H1 (cell line): Measurements from ENCODE around the gene KLRC2. TPM values are rescaled to one million over a fixed set of nuclear protein-coding genes. Genes with fewer than 3 reads are reported as not detected.

Experiments used
- CTCF ChIA-PET: fragments of 300-600 bp; sonication (Branson Sonifier 250); formaldehyde crosslinking; loops from one replicate; lab custom pipeline; 2021; ENCODE audit not compliant: partially characterized antibody; lab: Charles Lee
- POLR2A ChIA-PET: fragments of 300-600 bp; sonication (Branson Sonifier 250); formaldehyde crosslinking; loops from one replicate; lab custom pipeline; 2021; ENCODE audit warnings: inconsistent platforms; ENCODE audit not compliant: partially characterized antibody; lab: Charles Lee
- DNase-seq, 2 experiments: peaks; one replicate each; pipeline versions ENCODE4 v3.0.0 to v3.0.0-alpha.2; 2010 to 2022; ENCODE audit warnings: low spot score in 2 of 2, low read depth in 1 of 2, mixed read lengths in 1 of 2
- FAIRE-seq: peaks from 2 replicates; lab custom pipeline; 2011; peaks lifted over from hg19 to GRCh38; lab: Jason Lieb, UNC
- H2AFZ ChIP-seq: 2 replicates; pipeline ENCODE4 v1.8.1; 2012; ENCODE audit warnings: low read length, inconsistent platforms
- H2AK5ac ChIP-seq: 2 replicates; pipeline ENCODE4 v1.6.1; 2013; ENCODE audit warnings: low read depth, low read length
- H2BK120ac ChIP-seq: replicated peaks from 2 replicates; pipeline ENCODE3; 2013; ENCODE audit warnings: low read depth, low read length, inconsistent platforms
- H2BK12ac ChIP-seq: 2 replicates; pipeline ENCODE4 v1.6.1; 2013; ENCODE audit warnings: low read depth, low read length
- H2BK15ac ChIP-seq: 2 replicates; pipeline ENCODE4 v1.6.1; 2013; ENCODE audit warnings: low read length
- H2BK20ac ChIP-seq: 2 replicates; pipeline ENCODE4 v1.6.1; 2013; ENCODE audit warnings: low read length
- H2BK5ac ChIP-seq: 2 replicates; pipeline ENCODE4 v1.6.1; 2013; ENCODE audit warnings: low read depth, low read length
- H3K14ac ChIP-seq: 2 replicates; pipeline ENCODE4 v1.6.1; 2013; ENCODE audit warnings: inconsistent platforms; ENCODE audit not compliant: insufficient read length
- H3K18ac ChIP-seq: 2 replicates; pipeline ENCODE4 v1.6.1; 2013; ENCODE audit warnings: low read length; ENCODE audit errors: extremely low read depth
- H3K23ac ChIP-seq: 2 replicates; pipeline ENCODE4 v1.6.1; 2013; ENCODE audit warnings: inconsistent platforms; ENCODE audit not compliant: insufficient read length
- H3K23me2 ChIP-seq: 2 replicates; pipeline ENCODE4 v1.6.1; 2013; ENCODE audit warnings: low read depth, low read length
- H3K27ac ChIP-seq: 2 replicates; pipeline ENCODE4 v1.6.1; 2011; ENCODE audit warnings: low read depth, low read length, inconsistent platforms
- H3K27me3 ChIP-seq, 4 experiments: replicated peaks in 1 of 4; 1 replicate in 1 of 4; 2 replicates in 3 of 4; pipeline versions ENCODE4 v1.6.1 to v1.8.1; 2011 to 2013; ENCODE audit warnings: low read length in 3 of 4, mild to moderate bottlenecking in 3 of 4, inconsistent platforms in 2 of 4, mixed read lengths in 2 of 4, moderate library complexity in 1 of 4; ENCODE audit not compliant: control insufficient read depth in 3 of 4, insufficient read depth in 3 of 4; ENCODE audit errors: extremely low read depth in 1 of 4
- H3K36me3 ChIP-seq, 4 experiments: 2 replicates each; pipeline versions ENCODE4 v1.6.1 to v1.8.1; 2011 to 2013; ENCODE audit warnings: mild to moderate bottlenecking in 4 of 4, low read length in 3 of 4, moderate library complexity in 2 of 4, control low read depth in 1 of 4, inconsistent platforms in 1 of 4; ENCODE audit not compliant: insufficient read depth in 4 of 4, control insufficient read depth in 2 of 4
- H3K4ac ChIP-seq: replicated peaks from 2 replicates; pipeline ENCODE3; 2013; ENCODE audit warnings: low read length, low read depth, mixed read lengths, inconsistent platforms; ENCODE audit not compliant: insufficient read length
- H3K4me1 ChIP-seq, 4 experiments: replicated peaks in 1 of 4; 1 replicate in 1 of 4; 2 replicates in 3 of 4; pipeline versions ENCODE4 v1.6.1 to v1.8.1; 2011 to 2013; ENCODE audit warnings: low read length in 3 of 4, inconsistent platforms in 2 of 4, mixed read lengths in 1 of 4; ENCODE audit not compliant: insufficient read depth in 4 of 4, control insufficient read depth in 3 of 4
- H3K4me2 ChIP-seq, 2 experiments: 2 replicates each; pipeline versions ENCODE4 v1.6.1 to v1.8.1; 2011 to 2013; ENCODE audit warnings: low read depth in 2 of 2, low read length in 2 of 2, control low read depth in 1 of 2, inconsistent platforms in 1 of 2, mild to moderate bottlenecking in 1 of 2; ENCODE audit not compliant: insufficient read depth in 1 of 2
- H3K4me3 ChIP-seq, 4 experiments: fragments of 200-600, 300-600 bp in 1 of 4; sonication (generic), shearing (Covaris generic), sonication (Bioruptor Twin) in 1 of 4; 2 replicates each; pipeline versions ENCODE4 v1.5.1 to v1.8.1; 2011 to 2016; ENCODE audit warnings: low read length in 4 of 4, low read depth in 3 of 4, control low read depth in 2 of 4, inconsistent platforms in 2 of 4, mild to moderate bottlenecking in 2 of 4, mixed read lengths in 1 of 4, moderate library complexity in 1 of 4; ENCODE audit not compliant: insufficient read depth in 2 of 4; ENCODE audit errors: extremely low read depth in 1 of 4
- H3K56ac ChIP-seq: replicated peaks from 2 replicates; pipeline ENCODE3; 2013; ENCODE audit warnings: low read depth, mild to moderate bottlenecking, mixed read lengths, low read length, inconsistent platforms; ENCODE audit not compliant: insufficient read length
- H3K79me1 ChIP-seq: 2 replicates; pipeline ENCODE4 v1.6.1; 2013; ENCODE audit warnings: low read depth, low read length, control low read depth
- H3K79me2 ChIP-seq, 2 experiments: 2 replicates each; pipeline versions ENCODE4 v1.6.1 to v1.8.1; 2012 to 2013; ENCODE audit warnings: low read length in 2 of 2, mild to moderate bottlenecking in 2 of 2, inconsistent platforms in 1 of 2; ENCODE audit not compliant: insufficient read depth in 2 of 2, control insufficient read depth in 1 of 2
- H3K9ac ChIP-seq, 4 experiments: replicated peaks in 1 of 4; 1 replicate in 1 of 4; 2 replicates in 3 of 4; pipeline versions ENCODE4 v1.6.1 to v1.8.1; 2011 to 2013; ENCODE audit warnings: low read depth in 3 of 4, low read length in 3 of 4, control low read depth in 2 of 4, mild to moderate bottlenecking in 2 of 4, moderate library complexity in 2 of 4, inconsistent platforms in 1 of 4; ENCODE audit errors: extremely low read depth in 1 of 4
- H3K9me3 ChIP-seq, 2 experiments: 2 replicates each; pipeline versions ENCODE4 v1.6.1 to v1.8.1; 2012 to 2013; ENCODE audit warnings: mild to moderate bottlenecking in 2 of 2, moderate library complexity in 2 of 2, control low read depth in 1 of 2, inconsistent platforms in 1 of 2, low read depth in 1 of 2, low read length in 1 of 2, mixed read lengths in 1 of 2; ENCODE audit not compliant: insufficient read depth in 2 of 2
- H4K20me1 ChIP-seq, 2 experiments: replicated peaks in 1 of 2; 2 replicates each; pipeline versions ENCODE3 to v1.8.1; 2011 to 2013; ENCODE audit warnings: inconsistent platforms in 2 of 2, low read length in 2 of 2, mild to moderate bottlenecking in 1 of 2; ENCODE audit not compliant: insufficient read depth in 2 of 2, control insufficient read depth in 1 of 2
- H4K5ac ChIP-seq: 2 replicates; pipeline ENCODE4 v1.6.1; 2013; ENCODE audit warnings: low read length, low read depth, mixed read lengths, inconsistent platforms; ENCODE audit not compliant: insufficient read length
- H4K8ac ChIP-seq: 2 replicates; pipeline ENCODE4 v1.8.0; 2013; ENCODE audit warnings: mild to moderate bottlenecking, moderate library complexity, low read length, inconsistent platforms; ENCODE audit not compliant: insufficient read depth; ENCODE audit errors: extremely low read depth
- H4K91ac ChIP-seq: replicated peaks from 2 replicates; pipeline ENCODE3; 2013; ENCODE audit warnings: low read length, mixed read lengths, inconsistent platforms; ENCODE audit not compliant: insufficient read length
- CBX5 ChIP-seq: fragments of 300-800, 300-1000 bp; sonication (generic); IDR thresholded peaks from 2 replicates; pipeline ENCODE4 v1.7.1; 2016; ENCODE audit warnings: antibody characterized with exemption, low read length, low read depth
- CREB1 ChIP-seq: IDR thresholded peaks from 2 replicates; pipeline ENCODE4 v1.6.1; 2012; ENCODE audit warnings: inconsistent platforms
- CTBP2 ChIP-seq: IDR thresholded peaks from 2 replicates; pipeline ENCODE4 v1.7.0; 2011; ENCODE audit warnings: borderline replicate concordance, mild to moderate bottlenecking, moderate library complexity, mixed read lengths, low read length; ENCODE audit not compliant: insufficient read depth, insufficient read length
- POU5F1 ChIP-seq: IDR thresholded peaks from 2 replicates; pipeline ENCODE4 v1.6.1; 2011; ENCODE audit warnings: low read depth, mild to moderate bottlenecking, low read length, moderate library complexity
- RAD21 ChIP-seq, 2 experiments: IDR thresholded peaks in 1 of 2; conservative IDR thresholded peaks in 1 of 2; 2 replicates each; pipeline ENCODE4 v1.6.1; 2011; ENCODE audit warnings: low read depth in 2 of 2, low read length in 2 of 2, improper control_type of control experiment in 1 of 2, inconsistent platforms in 1 of 2, mild to moderate bottlenecking in 1 of 2, moderate library complexity in 1 of 2
- RFX5 ChIP-seq: IDR thresholded peaks from 2 replicates; pipeline ENCODE4 v1.6.1; 2011; ENCODE audit warnings: low read depth, low read length, improper control_type of control experiment, borderline replicate concordance
- SIRT6 ChIP-seq: IDR thresholded peaks from one replicate; pipeline ENCODE4 v1.7.1; 2012; ENCODE audit warnings: low read length, inconsistent platforms
- SRF ChIP-seq: IDR thresholded peaks from 2 replicates; pipeline ENCODE4 v1.6.1; 2011; ENCODE audit warnings: mild to moderate bottlenecking, low read depth, low read length, moderate library complexity
- TAF7 ChIP-seq: optimal IDR thresholded peaks from 2 replicates; pipeline ENCODE3; 2011; ENCODE audit warnings: low read depth, mild to moderate bottlenecking, inconsistent platforms, low read length, moderate library complexity, borderline replicate concordance
- TCF12 ChIP-seq: IDR thresholded peaks from 2 replicates; pipeline ENCODE4 v1.6.1; 2011; ENCODE audit warnings: low read depth, mild to moderate bottlenecking, low read length
- TEAD4 ChIP-seq: IDR thresholded peaks from 2 replicates; pipeline ENCODE4 v1.6.1; 2012; ENCODE audit warnings: low read depth, low read length, inconsistent platforms, mixed read lengths
- YY1 ChIP-seq: IDR thresholded peaks from 2 replicates; pipeline ENCODE4 v1.6.1; 2011; ENCODE audit warnings: low read depth, mild to moderate bottlenecking, low read length
- WGBS, 2 experiments: shearing (Covaris generic) in 1 of 2; methylation state at CpG; one replicate each; pipeline versions ENCODE4 v1.1.6 to v1.1.7; 2013 to 2015; ENCODE audit warnings: low lambda C conversion rate in 2 of 2, mixed read lengths in 2 of 2, inconsistent platforms in 1 of 2, low coverage in 1 of 2, missing lambda C conversion rate in 1 of 2; ENCODE audit not compliant: insufficient replicate concordance in 2 of 2, insufficient coverage in 1 of 2, insufficient read length in 1 of 2; ENCODE audit errors: extremely low coverage in 1 of 2, missing lambda C conversion rate in 1 of 2; 5-methylcytosine and 5-hydroxymethylcytosine counted together
- polyA plus RNA-seq, 7 experiments: library from polyadenylated mRNA; depleted of rRNA in 3 of 7; stranded (reverse) in 5 of 7; unstranded in 2 of 7; fragments of >200 nt in 5 of 7; fragments of 200-250 nt in 2 of 7; gene quantifications; 1 replicate in 5 of 7; 2 replicates in 1 of 7; 4 replicates in 1 of 7; pipeline versions ENCODE4 v1.2.1 to v1.2.3, GENCODE V29; 2011 to 2013; ENCODE audit warnings: missing spikeins in 2 of 7, mixed read lengths in 2 of 7
- total RNA-seq: library from RNA; stranded (reverse); fragmentation: NEBNext Ultra II Directional; extraction: Animal tissue kit (Norgen Biotek cat#: 25700); gene quantifications from 2 replicates; pipeline ENCODE4 v1.2.1, GENCODE V29; 2021
- TF ChIP-seq, protein P1 (sequence below), 3 experiments: IDR thresholded peaks; 1 replicate in 2 of 3; 2 replicates in 1 of 3; pipeline versions ENCODE4 v1.5.1 to v1.6.1; 2011; ENCODE audit warnings: low read length in 3 of 3, mild to moderate bottlenecking in 3 of 3, inconsistent platforms in 2 of 3, low read depth in 1 of 3, moderate library complexity in 1 of 3; ENCODE audit not compliant: insufficient read depth in 1 of 3; ENCODE audit errors: control extremely low read depth in 1 of 3

The KLRC2 gene
- total and polyA plus RNA-seq, 2 of the 8 experiments (the other 6 are each of a cell fraction or from before 2014, with no cell fraction given): not detected

DNA sequence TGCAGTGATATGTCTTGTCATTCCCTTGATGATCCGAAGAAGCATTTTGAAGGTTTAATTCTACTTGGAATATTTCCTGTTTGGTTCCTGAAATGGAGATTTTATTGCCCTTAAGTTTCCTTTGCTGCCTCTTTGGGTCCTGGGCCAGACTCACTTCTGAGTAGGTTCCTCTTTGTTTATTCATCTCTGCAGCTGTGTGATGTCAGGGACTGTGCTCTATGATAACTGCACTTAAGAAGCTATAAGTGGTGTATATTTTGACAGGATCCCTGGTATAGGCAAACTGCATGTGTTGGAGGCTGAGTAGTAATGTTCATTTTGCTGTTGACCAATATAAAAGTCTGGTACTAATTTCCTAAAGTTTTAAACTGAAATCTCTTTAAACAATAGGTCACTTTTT lies 26.4 kb downstream of the KLRC2 start, which contains the start of gene KLRC4:
Gene KLRC4, minus strand, starts transcription at position 366 of the 400 bp plus-strand sequence. Its CDS starts 182 bp downstream, at position 184.
- H2AFZ ChIP-seq: no peak within 1 kb of the TSS; the same call in 1 of the 2 replicates
- H4K5ac ChIP-seq: no peak within 1 kb of the TSS
- POLR2A ChIA-PET: no interaction called here
- H3K56ac ChIP-seq: no peak within 1 kb of the TSS
- H4K20me1 ChIP-seq: no peaks in the 10 kb centered on the region
- H2BK15ac ChIP-seq: no peak within 1 kb of the TSS
- no peak within 1 kb of the TSS for H3K18ac ChIP-seq
- no peaks in the 10 kb centered on the region for H3K79me2 ChIP-seq
- no peak within 1 kb of the TSS for H3K9ac ChIP-seq
- no peak within 1 kb of the TSS for H4K8ac ChIP-seq
- no peak within 1 kb of the TSS for H2BK120ac ChIP-seq
- H3K36me3 ChIP-seq: no peaks in the 10 kb centered on the region
- no peaks in the 10 kb centered on the region for H3K23me2 ChIP-seq
- no peak within 1 kb of the TSS for H2BK12ac ChIP-seq
- no peaks in the 10 kb centered on the region for H3K79me1 ChIP-seq
- no peaks in the 10 kb centered on the region for H3K4me1 ChIP-seq
- no peaks in the 10 kb centered on the region for H3K27me3 ChIP-seq
- DNase-seq: no peak
- H2AK5ac ChIP-seq: no peak within 1 kb of the TSS
- H3K23ac ChIP-seq: no peak within 1 kb of the TSS
- FAIRE-seq: no peak
- CTCF ChIA-PET: no interaction called here
- no peak within 1 kb of the TSS for H2BK5ac ChIP-seq
- TF ChIP-seq CREB1 (no peak), TEAD4 (no peak), SRF (no peak), CBX5 (no peak), RAD21 (IDR thresholded peaks at IDR 0.05 in 1 of 2, conservative IDR thresholded peaks at IDR 0.05 in 1 of 2; ENCODE audit: low read depth in 2 of 2, low read length in 2 of 2) (no peak), RFX5 (no peak), CTBP2 (no peak), TCF12 (no peak), TAF7 (no peak), POU5F1 (no peak), SIRT6 (no peak), YY1 (no peak)
- TF ChIP-seq, protein P1, sequence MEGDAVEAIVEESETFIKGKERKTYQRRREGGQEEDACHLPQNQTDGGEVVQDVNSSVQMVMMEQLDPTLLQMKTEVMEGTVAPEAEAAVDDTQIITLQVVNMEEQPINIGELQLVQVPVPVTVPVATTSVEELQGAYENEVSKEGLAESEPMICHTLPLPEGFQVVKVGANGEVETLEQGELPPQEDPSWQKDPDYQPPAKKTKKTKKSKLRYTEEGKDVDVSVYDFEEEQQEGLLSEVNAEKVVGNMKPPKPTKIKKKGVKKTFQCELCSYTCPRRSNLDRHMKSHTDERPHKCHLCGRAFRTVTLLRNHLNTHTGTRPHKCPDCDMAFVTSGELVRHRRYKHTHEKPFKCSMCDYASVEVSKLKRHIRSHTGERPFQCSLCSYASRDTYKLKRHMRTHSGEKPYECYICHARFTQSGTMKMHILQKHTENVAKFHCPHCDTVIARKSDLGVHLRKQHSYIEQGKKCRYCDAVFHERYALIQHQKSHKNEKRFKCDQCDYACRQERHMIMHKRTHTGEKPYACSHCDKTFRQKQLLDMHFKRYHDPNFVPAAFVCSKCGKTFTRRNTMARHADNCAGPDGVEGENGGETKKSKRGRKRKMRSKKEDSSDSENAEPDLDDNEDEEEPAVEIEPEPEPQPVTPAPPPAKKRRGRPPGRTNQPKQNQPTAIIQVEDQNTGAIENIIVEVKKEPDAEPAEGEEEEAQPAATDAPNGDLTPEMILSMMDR (IDR thresholded peaks at IDR 0.05; ENCODE audit: control extremely low read depth in 1 of 3, insufficient read depth in 1 of 3, low read depth in 1 of 3, low read length in 3 of 3): no peak
- H3K9me3 ChIP-seq: peaks cover 0 to 5% of the 10 kb centered on the region in 2 experiments; a peak in 1 of 4 replicates
- WGBS, 2 experiments: 57% methylated on average over 1 of the region's 1 CpG; no CpG with 5 or more reads in 1 of the 2 experiments
- H3K14ac ChIP-seq: no peak within 1 kb of the TSS
- no peak within 1 kb of the TSS for H3K4ac ChIP-seq
- H4K91ac ChIP-seq: no peak within 1 kb of the TSS
- H3K4me2 ChIP-seq: no peak within 1 kb of the TSS
- no peak within 1 kb of the TSS for H3K4me3 ChIP-seq
- H2BK20ac ChIP-seq: no peak within 1 kb of the TSS
- H3K27ac ChIP-seq: no peak within 1 kb of the TSS
